GM21515 (cell line): ENCODE data around the gene RBMY1A1.
"Not testable (repeated sequence)": the region's sequence is repeated elsewhere in the genome, so short reads cannot be mapped to it uniquely, and the experiment has no call there.

Experiments used
- ATAC-seq: cut with Tn5 transposase; IDR thresholded peaks from one replicate; pipeline ENCODE4 v1.9.1; 2021; ENCODE audit not compliant: unreplicated experiment

The RBMY1A1 gene

DNA sequence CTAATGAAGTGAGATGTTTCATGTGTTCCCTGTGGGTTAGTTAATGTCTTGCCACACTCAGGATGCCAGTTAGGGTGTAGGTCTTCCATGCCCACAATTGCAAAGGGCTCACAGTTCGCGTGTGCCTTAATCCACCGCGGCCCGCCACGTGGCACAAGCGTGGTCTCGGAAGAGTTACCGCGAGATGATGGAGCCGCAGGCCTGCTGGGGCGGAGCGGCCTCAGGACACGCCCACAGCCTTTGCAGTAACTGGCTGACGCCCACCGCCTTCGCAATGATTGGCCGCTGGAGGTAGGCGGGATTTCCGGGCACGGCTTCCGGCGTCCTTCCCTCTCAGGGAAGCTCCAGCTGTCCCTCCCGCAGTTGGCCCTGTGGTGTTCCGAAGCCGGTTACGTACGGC is at the start of gene RBMY1A1:
Gene RBMY1A1 (plus strand): TSS at position 301 of the 400 bp plus-strand sequence. CDS start 2,013 bp downstream, outside the sequence.
- ATAC-seq = not testable (repeated sequence)

DNA sequence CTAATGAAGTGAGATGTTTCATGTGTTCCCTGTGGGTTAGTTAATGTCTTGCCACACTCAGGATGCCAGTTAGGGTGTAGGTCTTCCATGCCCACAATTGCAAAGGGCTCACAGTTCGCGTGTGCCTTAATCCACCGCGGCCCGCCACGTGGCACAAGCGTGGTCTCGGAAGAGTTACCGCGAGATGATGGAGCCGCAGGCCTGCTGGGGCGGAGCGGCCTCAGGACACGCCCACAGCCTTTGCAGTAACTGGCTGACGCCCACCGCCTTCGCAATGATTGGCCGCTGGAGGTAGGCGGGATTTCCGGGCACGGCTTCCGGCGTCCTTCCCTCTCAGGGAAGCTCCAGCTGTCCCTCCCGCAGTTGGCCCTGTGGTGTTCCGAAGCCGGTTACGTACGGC is 23.6 kb upstream of the RBMY1A1 start, which contains the start of gene RBMY1B:
Gene RBMY1B (plus strand): TSS at position 301 of the 400 bp plus-strand sequence. CDS start 2,013 bp downstream, outside the sequence.
- ATAC-seq = not testable (repeated sequence)

- peak; percentile 87 for ATAC-seq
These were observed 24.8 kb downstream of the RBMY1A1 start for GRCh38 chrY:21559316-21559984.

DNA sequence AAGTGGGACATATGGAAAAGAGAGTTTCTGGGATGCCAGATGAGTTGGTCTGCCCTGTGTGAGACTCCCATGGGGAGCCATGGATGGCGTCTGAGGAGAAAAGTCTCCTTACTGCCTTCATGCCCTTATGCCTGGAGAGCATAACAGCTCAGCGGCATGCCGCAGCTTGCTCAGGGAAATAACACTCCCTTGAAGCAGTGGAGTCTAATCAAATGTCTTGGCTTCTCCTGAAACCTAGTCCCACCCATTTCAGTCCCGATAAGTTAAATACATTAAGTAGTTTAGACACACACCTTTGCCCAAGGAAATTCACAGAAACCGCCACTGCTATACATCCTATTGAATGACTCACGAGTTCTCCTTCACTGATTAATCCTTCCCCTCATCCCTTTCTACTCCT is 50.8 kb downstream of the RBMY1A1 start:
- no peak for ATAC-seq

- not testable (repeated sequence) for ATAC-seq
These were observed 51.8 kb downstream of the RBMY1A1 start for GRCh38 chrY:21586454-21586853.

DNA sequence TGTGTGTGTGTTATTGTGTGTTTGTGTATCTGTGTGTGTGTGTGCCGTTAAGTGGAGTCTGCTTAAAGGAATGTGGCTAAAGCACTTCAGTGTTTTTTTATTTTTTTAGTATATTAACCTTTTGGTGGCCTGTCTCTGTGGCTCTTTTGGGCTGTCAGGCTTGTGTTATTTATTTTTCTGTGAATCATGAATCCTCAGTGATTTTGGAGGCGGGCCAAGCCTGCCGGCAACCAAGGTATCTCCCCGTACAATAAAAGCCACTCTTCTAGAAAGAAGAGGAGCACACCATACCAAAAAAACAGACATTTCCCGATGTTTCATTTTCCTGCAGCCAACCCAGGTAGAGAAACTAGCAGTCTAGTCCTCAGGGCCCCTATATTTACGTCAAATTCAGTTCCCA is 57.4 kb downstream of the RBMY1A1 start:
- ATAC-seq = no peak

GRCh38 chrY:21596287-21596686 is 61.6 kb downstream of the RBMY1A1 start:
- ATAC-seq = not testable (repeated sequence)
